ENCODE results near the gene EPHB1. TPM values are rescaled to one million over a fixed set of nuclear protein-coding genes. Genes with fewer than 3 reads are reported as not detected.
A peak's percentile ranks its signal among the peaks of the same experiment; 100 is the strongest.

The EPHB1 gene
- total RNA-seq, 1 donor from 2014 or later: 16.3 TPM

GRCh38 chr3:135238236-135238830 lies 443.3 kb downstream of the EPHB1 start:
- peak; percentile 27 for DNase-seq
- H3K4me3 Mint-ChIP-seq (ENCODE audit: unreplicated experiment): peak overlapping the region; percentile 9
- peaks cover 29% of the 10 kb centered on the region for H3K4me1 Mint-ChIP-seq (ENCODE audit: low read depth, unreplicated experiment)
- H3K27me3 Mint-ChIP-seq (ENCODE audit: unreplicated experiment): peaks cover 5% of the 10 kb centered on the region
- no peak overlapping the region for H3K27ac Mint-ChIP-seq (ENCODE audit: unreplicated experiment)
- peaks cover 8% of the 10 kb centered on the region for H3K36me3 Mint-ChIP-seq (ENCODE audit: unreplicated experiment)
- peaks cover 2% of the 10 kb centered on the region for H3K9me3 Mint-ChIP-seq (ENCODE audit: unreplicated experiment)
- no peak for TF ChIP-seq CTCF (IDR thresholded peaks at IDR 0.05; ENCODE audit: partially characterized antibody, unreplicated experiment)

DNA sequence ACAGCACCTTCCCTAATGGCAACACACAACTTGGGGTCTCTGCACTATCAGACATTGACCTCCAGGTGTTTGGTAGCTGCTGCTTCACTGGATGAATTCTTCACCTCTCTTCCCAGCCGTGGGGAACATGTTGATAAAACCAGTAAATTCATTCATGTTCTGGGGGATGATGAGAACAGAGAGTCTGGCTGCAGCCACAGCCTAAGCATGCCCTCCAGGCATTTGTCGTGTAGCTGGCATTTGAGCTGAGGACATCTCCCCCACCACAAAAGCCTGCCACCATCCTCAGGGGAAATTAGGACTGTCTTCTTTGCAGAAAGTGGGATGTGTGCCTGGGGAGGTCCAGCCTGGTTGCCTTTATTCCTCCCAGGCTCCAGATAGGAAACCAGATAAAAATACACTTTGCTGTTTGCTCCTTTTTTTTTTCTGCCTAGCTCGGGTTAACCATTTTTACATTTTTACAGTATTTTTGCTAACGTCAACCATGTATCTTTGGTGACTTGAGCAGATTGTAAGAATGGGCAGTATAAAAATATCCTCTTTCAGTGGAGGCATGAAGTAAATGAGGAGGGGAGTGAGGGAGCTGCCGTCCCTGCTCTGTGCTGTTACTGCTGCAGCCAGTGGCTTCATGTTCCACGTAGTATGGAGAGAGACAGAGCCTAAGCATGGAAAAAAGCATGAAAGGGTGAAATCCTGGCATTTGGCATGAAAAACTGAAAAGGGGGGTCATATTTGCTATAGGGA lies 444.0 kb downstream of the EPHB1 start:
- DNase-seq: no peak
- H3K4me3 Mint-ChIP-seq (ENCODE audit: unreplicated experiment): peak overlapping the region; percentile 9
- no peak for TF ChIP-seq CTCF (IDR thresholded peaks at IDR 0.05; ENCODE audit: partially characterized antibody, unreplicated experiment)
- peaks cover 5% of the 10 kb centered on the region for H3K36me3 Mint-ChIP-seq (ENCODE audit: unreplicated experiment)
- no peak overlapping the region for H3K27ac Mint-ChIP-seq (ENCODE audit: unreplicated experiment)
- H3K4me1 Mint-ChIP-seq (ENCODE audit: low read depth, unreplicated experiment): peaks cover 30% of the 10 kb centered on the region
- H3K27me3 Mint-ChIP-seq (ENCODE audit: unreplicated experiment): peaks cover 5% of the 10 kb centered on the region
- peaks cover 2% of the 10 kb centered on the region for H3K9me3 Mint-ChIP-seq (ENCODE audit: unreplicated experiment)

DNA sequence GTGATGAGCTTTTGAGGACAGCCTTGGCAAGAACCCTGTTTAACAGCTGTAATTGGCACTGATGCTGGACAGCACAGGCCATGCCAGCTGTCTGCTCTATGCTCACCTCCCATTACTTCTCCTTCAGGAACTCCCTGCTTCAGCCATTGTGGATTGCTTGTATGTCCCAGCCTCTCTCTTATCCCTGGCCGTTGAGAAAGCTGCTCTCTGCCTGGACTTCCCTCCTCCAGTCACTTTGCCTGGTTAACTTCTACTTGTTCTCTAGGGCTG lies 444.5 kb downstream of the EPHB1 start:
- no peak overlapping the region for H3K4me3 Mint-ChIP-seq (ENCODE audit: unreplicated experiment)
- H3K4me1 Mint-ChIP-seq (ENCODE audit: low read depth, unreplicated experiment): peaks cover 30% of the 10 kb centered on the region
- TF ChIP-seq CTCF (IDR thresholded peaks at IDR 0.05; ENCODE audit: partially characterized antibody, unreplicated experiment): no peak
- H3K36me3 Mint-ChIP-seq (ENCODE audit: unreplicated experiment): no peaks in the 10 kb centered on the region
- H3K27me3 Mint-ChIP-seq (ENCODE audit: unreplicated experiment): peaks cover 5% of the 10 kb centered on the region
- H3K9me3 Mint-ChIP-seq (ENCODE audit: unreplicated experiment): peaks cover 2% of the 10 kb centered on the region
- no peak for DNase-seq
- no peak overlapping the region for H3K27ac Mint-ChIP-seq (ENCODE audit: unreplicated experiment)

- no peak for TF ChIP-seq CTCF (IDR thresholded peaks at IDR 0.05; ENCODE audit: partially characterized antibody, unreplicated experiment)
- peaks cover 2% of the 10 kb centered on the region for H3K9me3 Mint-ChIP-seq (ENCODE audit: unreplicated experiment)
- no peaks in the 10 kb centered on the region for H3K36me3 Mint-ChIP-seq (ENCODE audit: unreplicated experiment)
- H3K4me1 Mint-ChIP-seq (ENCODE audit: low read depth, unreplicated experiment): peaks cover 30% of the 10 kb centered on the region
- no peak for DNase-seq
- H3K4me3 Mint-ChIP-seq (ENCODE audit: unreplicated experiment): no peak overlapping the region
- H3K27me3 Mint-ChIP-seq (ENCODE audit: unreplicated experiment): peaks cover 5% of the 10 kb centered on the region
- H3K27ac Mint-ChIP-seq (ENCODE audit: unreplicated experiment): no peak overlapping the region
Measured at GRCh38 chr3:135240426-135240825, 445.4 kb downstream of the EPHB1 start.

DNA sequence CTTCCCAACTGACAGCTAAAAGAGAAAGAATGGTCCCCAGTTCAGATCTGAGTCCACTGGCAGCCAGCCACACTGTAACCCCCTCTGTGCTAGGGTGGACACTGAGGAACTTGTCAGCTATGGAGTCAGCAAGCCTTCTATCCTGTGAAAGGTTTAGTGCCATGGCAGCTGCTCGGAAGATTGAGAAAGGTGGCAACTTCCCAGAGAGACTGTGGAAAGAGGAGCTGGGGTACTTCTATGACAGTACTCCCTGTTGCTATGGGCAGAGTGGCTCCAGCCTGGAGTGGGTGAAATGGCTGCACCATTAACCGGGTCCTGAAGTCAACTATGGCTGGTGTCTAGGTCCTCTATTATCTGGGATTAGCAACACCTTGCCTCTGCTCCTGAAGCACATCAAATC lies 447.2 kb downstream of the EPHB1 start:
- DNase-seq: no peak
- Mint-ChIP-seq H3K9me3 (ENCODE audit: unreplicated experiment) (peaks cover 2% of the 10 kb centered on the region), H3K4me3 (ENCODE audit: unreplicated experiment) (no peak overlapping the region), H3K36me3 (ENCODE audit: unreplicated experiment) (no peaks in the 10 kb centered on the region), H3K4me1 (ENCODE audit: low read depth, unreplicated experiment) (peaks cover 27% of the 10 kb centered on the region), H3K27me3 (ENCODE audit: unreplicated experiment) (peaks cover 5% of the 10 kb centered on the region), H3K27ac (ENCODE audit: unreplicated experiment) (no peak overlapping the region)
- no peak for TF ChIP-seq CTCF (IDR thresholded peaks at IDR 0.05; ENCODE audit: partially characterized antibody, unreplicated experiment)

Data from glutamatergic neuron (in vitro differentiated cells).